HepG2 (cell line): Measurements from ENCODE around the gene ANXA5. TPM values are rescaled to one million over a fixed set of nuclear protein-coding genes. Genes with fewer than 3 reads are reported as not detected.
A peak's percentile ranks its signal among the peaks of the same experiment; 100 is the strongest.

ENCODE experiments used
- AHDC1 ChIP-seq: sonication (generic); formaldehyde crosslinking; IDR thresholded peaks from 2 replicates; pipeline ENCODE4 v1.5.1; 2020; ENCODE audit warnings: mild to moderate bottlenecking, missing genetic modification reagents, borderline replicate concordance
- BCL6 ChIP-seq: IDR thresholded peaks from 2 replicates; pipeline ENCODE4 v1.6.1; 2016; ENCODE audit warnings: missing genetic modification reagents, missing compliant biosample characterization
- CHD4 ChIP-seq: fragments of 200-600 bp; sonication (generic); IDR thresholded peaks from 2 replicates; pipeline ENCODE4 v1.7.0; 2017; ENCODE audit warnings: mild to moderate bottlenecking, low read length, borderline replicate concordance
- EP300 ChIP-seq, 3 experiments: sonication (generic) in 1 of 3; formaldehyde crosslinking in 1 of 3; IDR thresholded peaks; 2 replicates each; pipeline versions ENCODE4 v1.5.1 to v1.6.1; 2011 to 2020; ENCODE audit warnings: low read depth in 2 of 3, low read length in 2 of 3, borderline replicate concordance in 1 of 3, improper control_type of control experiment in 1 of 3, mild to moderate bottlenecking in 1 of 3, missing genetic modification reagents in 1 of 3, moderate library complexity in 1 of 3
- HNRNPH1 ChIP-seq: fragments of 200-400 bp; formaldehyde crosslinking; optimal IDR thresholded peaks from 2 replicates; pipeline ENCODE3; 2017; ENCODE audit warnings: mild to moderate bottlenecking, low read depth, low read length
- IKZF4 ChIP-seq: sonication (generic); formaldehyde crosslinking; IDR thresholded peaks from 2 replicates; pipeline ENCODE4 v1.5.1; 2020; ENCODE audit warnings: borderline replicate concordance, mild to moderate bottlenecking, low read depth, missing genetic modification reagents; ENCODE audit errors: not compliant biosample characterization
- NCOA2 ChIP-seq: sonication (generic); formaldehyde crosslinking; IDR thresholded peaks from 2 replicates; pipeline ENCODE4 v1.8.0; 2022; ENCODE audit warnings: inconsistent platforms
- SMAD9 ChIP-seq: sonication (generic); formaldehyde crosslinking; IDR thresholded peaks from 2 replicates; pipeline ENCODE4 v1.5.1; 2020; ENCODE audit warnings: mild to moderate bottlenecking, missing genetic modification reagents
- TBX2 ChIP-seq: sonication (generic); formaldehyde crosslinking; IDR thresholded peaks from 2 replicates; pipeline ENCODE4 v1.5.0; 2020; ENCODE audit warnings: missing genetic modification reagents, mild to moderate bottlenecking, borderline replicate concordance
- TFAP4 ChIP-seq: sonication (generic); IDR thresholded peaks from 2 replicates; pipeline ENCODE4 v1.6.1; 2016; ENCODE audit warnings: low read depth, borderline replicate concordance
- YEATS2 ChIP-seq: sonication (generic); formaldehyde crosslinking; IDR thresholded peaks from 2 replicates; pipeline ENCODE4 v1.4.0; 2020; ENCODE audit warnings: missing genetic modification reagents, borderline replicate concordance
- ZNF281 ChIP-seq: sonication (generic); formaldehyde crosslinking; IDR thresholded peaks from 2 replicates; pipeline ENCODE4 v1.4.0; 2020; ENCODE audit warnings: missing genetic modification reagents, borderline replicate concordance
- ZNF510 ChIP-seq: sonication (generic); formaldehyde crosslinking; IDR thresholded peaks from 2 replicates; pipeline ENCODE4 v1.4.0; 2020; ENCODE audit warnings: low read depth, mild to moderate bottlenecking, missing genetic modification reagents
- ZNF75D ChIP-seq: sonication (generic); formaldehyde crosslinking; IDR thresholded peaks from 2 replicates; pipeline ENCODE4 v1.8.1; 2023; ENCODE audit warnings: missing genetic modification reagents, mild to moderate bottlenecking, borderline replicate concordance
- polyA plus RNA-seq, 8 experiments: library from polyadenylated mRNA; depleted of rRNA in 3 of 8; stranded (reverse) in 7 of 8; unstranded in 1 of 8; fragments of >200 nt; fragmentation: Illumina TruSeq in 4 of 8; extraction: Trizol in 4 of 8; gene quantifications; 2 replicates each; pipeline versions ENCODE4 v1.2.1 to v1.2.3, GENCODE V29; 2011 to 2016; ENCODE audit warnings: low read depth in 4 of 8, missing spikeins in 1 of 8, mixed read lengths in 1 of 8; ENCODE audit not compliant: insufficient read depth in 1 of 8
- total RNA-seq, 5 experiments: library from RNA; depleted of rRNA; stranded (reverse); fragments of >200 nt; fragmentation: Illumina TruSeq; extraction: Trizol; gene quantifications; 2 replicates each; pipeline ENCODE4 v1.2.3, GENCODE V29; 2016; ENCODE audit warnings: low read depth in 1 of 5
- TF ChIP-seq, protein P1 (sequence below): sonication (generic); formaldehyde crosslinking; IDR thresholded peaks from 2 replicates; pipeline ENCODE4 v1.8.1; 2023; ENCODE audit warnings: mild to moderate bottlenecking, moderate library complexity, missing genetic modification reagents

The ANXA5 gene
- total and polyA plus RNA-seq, 2 of the 13 experiments (the other 11 are each of a cell fraction or from before 2014, with no cell fraction given), result 209 to 342 TPM

GRCh38 chr4:121696581-121697461 is at the start of gene ANXA5 (continued):
- TF ChIP-seq, protein P1, sequence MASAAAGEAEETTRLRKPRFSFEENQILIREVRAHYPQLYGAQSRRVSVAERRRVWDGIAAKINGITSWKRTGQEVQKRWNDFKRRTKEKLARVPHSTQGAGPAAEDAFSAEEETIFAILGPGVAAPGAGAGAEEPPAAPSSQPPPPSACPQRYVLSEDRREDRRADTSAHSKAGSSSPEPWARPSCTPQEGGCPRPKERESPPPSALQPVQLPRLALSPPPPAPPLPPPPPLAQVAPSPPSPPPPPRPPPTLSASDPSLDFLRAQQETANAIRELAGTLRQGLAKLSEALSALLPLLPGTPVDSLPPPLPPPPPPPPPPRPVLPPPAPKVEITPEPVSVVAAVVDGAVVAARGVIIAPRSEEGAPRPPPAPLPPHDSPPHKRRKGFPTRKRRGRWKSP, result 0 out of 2 replicates have a peak, but pooled peaks have one; percentile 44
- TF ChIP-seq AHDC1 (CRISPR knock-in tag) (0 out of 2 replicates have a peak, but pooled peaks have one; percentile 22), TFAP4 (no peak), SMAD9 (CRISPR knock-in tag) (0 out of 2 replicates have a peak, but pooled peaks have one; percentile 69), EP300 (IDR thresholded peaks at IDR 0.05; ENCODE audit: low read depth in 2 of 2, low read length in 2 of 2) (no peak), EP300 (CRISPR knock-in tag; IDR thresholded peaks at IDR 0.05; ENCODE audit: borderline replicate concordance) (no peak), IKZF4 (CRISPR knock-in tag) (no peak), ZNF75D (CRISPR knock-in tag) (0 out of 2 replicates have a peak, but pooled peaks have one; percentile 33), BCL6 (0 out of 2 replicates have a peak, but pooled peaks have one; percentile 7), CHD4 (no peak), NCOA2 (CRISPR knock-in tag) (peak; percentile 20), ZNF510 (CRISPR knock-in tag) (peak; percentile 55; the same call in 1 of the 2 replicates), TBX2 (CRISPR knock-in tag) (no peak), HNRNPH1 (no peak), ZNF281 (no peak), YEATS2 (CRISPR knock-in tag) (no peak)
